ENCODE measurements around the gene SMR3A.

SMR3A gene

GRCh38 chr4:70360460-70360859, at the start of gene SMR3A:
Gene SMR3A, plus strand, starts transcription at chr4:70360760. Its CDS starts 1,356 bp downstream, at chr4:70362116.
- no peak for DNase-seq (ENCODE audit: low read depth in 3 of 3)

- no peak for DNase-seq (ENCODE audit: low read depth in 3 of 3)
Measured at GRCh38 chr4:70313736-70314135, 46.8 kb upstream of the SMR3A start.

- DNase-seq (ENCODE audit: low read depth in 3 of 3) = no peak
Measured at GRCh38 chr4:70315928-70316327, 44.6 kb upstream of the SMR3A start.

GRCh38 chr4:70326052-70326451, 34.5 kb upstream of the SMR3A start:
- no peak for DNase-seq (ENCODE audit: low read depth in 3 of 3)

GRCh38 chr4:70334681-70335080, 25.9 kb upstream of the SMR3A start, which contains the start of gene CABS1:
Gene CABS1, plus strand, starts transcription at chr4:70334981. Its CDS starts 59 bp downstream, at chr4:70335040.
- DNase-seq (ENCODE audit: low read depth in 3 of 3) = no peak

- no peak for DNase-seq (ENCODE audit: low read depth in 3 of 3)
Measured at GRCh38 chr4:70336043-70336442, 24.5 kb upstream of the SMR3A start.

- no peak for DNase-seq (ENCODE audit: low read depth in 3 of 3)
Measured at GRCh38 chr4:70337886-70338420, 22.6 kb upstream of the SMR3A start.

- no peak for DNase-seq (ENCODE audit: low read depth in 3 of 3)
Measured at GRCh38 chr4:70356185-70356584, 4.4 kb upstream of the SMR3A start.

- no peak for DNase-seq (ENCODE audit: low read depth in 3 of 3)
Measured at GRCh38 chr4:70359115-70359661, 1.4 kb upstream of the SMR3A start.

- DNase-seq (ENCODE audit: low read depth in 3 of 3) = no peak
Measured at GRCh38 chr4:70364002-70364401, 3.4 kb downstream of the SMR3A start.

- DNase-seq (ENCODE audit: low read depth in 3 of 3) = no peak
Measured at GRCh38 chr4:70365479-70365878, 4.9 kb downstream of the SMR3A start.

- no peak for DNase-seq (ENCODE audit: low read depth in 3 of 3)
Measured at GRCh38 chr4:70367813-70368212, 7.3 kb downstream of the SMR3A start.

GRCh38 chr4:70371987-70372386, 11.4 kb downstream of the SMR3A start:
- no peak for DNase-seq (ENCODE audit: low read depth in 3 of 3)

- no peak for DNase-seq (ENCODE audit: low read depth in 3 of 3)
Measured at GRCh38 chr4:70372760-70373159, 12.2 kb downstream of the SMR3A start.

GRCh38 chr4:70380578-70380977, 20.0 kb downstream of the SMR3A start:
- no peak for DNase-seq (ENCODE audit: low read depth in 3 of 3)

- no peak for DNase-seq (ENCODE audit: low read depth in 3 of 3)
Measured at GRCh38 chr4:70382691-70383181, 22.2 kb downstream of the SMR3A start, which contains the start of gene SMR3B. Gene SMR3B, plus strand, starts transcription at chr4:70383131. Its CDS starts 1,380 bp downstream, at chr4:70384511.

GRCh38 chr4:70392057-70392776, 31.7 kb downstream of the SMR3A start:
- DNase-seq (ENCODE audit: low read depth in 3 of 3) = no peak

GRCh38 chr4:70397580-70397979, 37.0 kb downstream of the SMR3A start, which contains the start of gene OPRPN:
Gene OPRPN, plus strand, starts transcription at chr4:70397940. Its CDS starts 1,346 bp downstream, at chr4:70399286.
- no peak for DNase-seq (ENCODE audit: low read depth in 3 of 3)

GRCh38 chr4:70399319-70399718, 38.8 kb downstream of the SMR3A start:
- no peak for DNase-seq (ENCODE audit: low read depth in 3 of 3)

GRCh38 chr4:70402762-70403161, 42.2 kb downstream of the SMR3A start:
- no peak for DNase-seq (ENCODE audit: low read depth in 3 of 3)

- DNase-seq (ENCODE audit: low read depth in 3 of 3) = no peak
Measured at GRCh38 chr4:70405765-70406164, 45.2 kb downstream of the SMR3A start.

All from stimulated activated CD4-positive, alpha-beta T cell treated with anti-CD3 and anti-CD28 coated beads, TNF-alpha, amount 100 ng/mL, for 24 hours (primary cell).